ENCODE results near the gene ZNF385C.
A peak's percentile ranks its signal among the peaks of the same experiment; 100 is the strongest.

Gene ZNF385C

GRCh38 chr17:42101513-42102292 is 3.4 kb upstream of the ZNF385C start:
- POLR2A ChIA-PET (ENCODE audit: low non-redundant PET), result no interaction called here
- TF ChIP-seq CTCF (conservative IDR thresholded peaks at IDR 0.05; ENCODE audit: low read depth), result peak; percentile 71
- peak; percentile 61 for DNase-seq (ENCODE audit: low spot score)
- CTCF ChIA-PET, result interaction anchor here (0.5 to 1.2 kb wide), 17 partner anchors 9 to 591 kb away, joined by 3 to 6 read pairs (median 3); partner anchors contain the start of gene DHX58
- H3K27ac ChIP-seq, result no peak overlapping the region

GRCh38 chr17:42098730-42099399 is 592 bp upstream of the ZNF385C start:
- ChIA-PET CTCF (interaction anchor here (0.6 to 1.2 kb wide), 5 partner anchors 15 to 68 kb away, joined by 3 read pairs; no protein-coding TSS in a partner anchor), POLR2A (ENCODE audit: low non-redundant PET) (interaction anchor here (0.9 kb wide), 1 partner anchor 133 kb away, joined by 4 read pairs; no protein-coding TSS in a partner anchor)

GRCh38 chr17:42096360-42097111 is 1.7 kb downstream of the ZNF385C start:
- POLR2A ChIA-PET (ENCODE audit: low non-redundant PET), result no interaction called here
- no peak overlapping the region for H3K27ac ChIP-seq
- CTCF ChIA-PET, result interaction anchor here (0.5 kb wide), 1 partner anchor 527 kb away, joined by 4 read pairs; no protein-coding TSS in a partner anchor
- no peak for DNase-seq (ENCODE audit: low spot score)
- no peak for TF ChIP-seq CTCF (conservative IDR thresholded peaks at IDR 0.05; ENCODE audit: low read depth)

More at GRCh38 chr17:42098730-42099399, 592 bp upstream of the ZNF385C start:
- DNase-seq (ENCODE audit: low spot score), result no peak
- no peak overlapping the region for H3K27ac ChIP-seq
- TF ChIP-seq CTCF (conservative IDR thresholded peaks at IDR 0.05; ENCODE audit: low read depth), result no peak

GRCh38 chr17:42094375-42095069 is 3.8 kb downstream of the ZNF385C start:
- ChIA-PET CTCF (no interaction called here), POLR2A (ENCODE audit: low non-redundant PET) (interaction anchor here (0.7 kb wide), 1 partner anchor 12 kb away, joined by 5 read pairs; no protein-coding TSS in a partner anchor)
- no peak for TF ChIP-seq CTCF (conservative IDR thresholded peaks at IDR 0.05; ENCODE audit: low read depth)
- DNase-seq (ENCODE audit: low spot score), result no peak
- H3K27ac ChIP-seq, result no peak overlapping the region

GRCh38 chr17:42092939-42093338 is 5.3 kb downstream of the ZNF385C start:
- no peak for TF ChIP-seq CTCF (conservative IDR thresholded peaks at IDR 0.05; ENCODE audit: low read depth)
- no peak overlapping the region for H3K27ac ChIP-seq
- no peak for DNase-seq (ENCODE audit: low spot score)
- ChIA-PET CTCF (interaction anchor here (0.7 to 1.1 kb wide), 2 partner anchors 73 to 111 kb away, joined by 4 to 5 read pairs; partner anchors contain the start of gene NKIRAS2), POLR2A (ENCODE audit: low non-redundant PET) (interaction anchor here (0.6 kb wide), 1 partner anchor 27 kb away, joined by 3 read pairs; no protein-coding TSS in a partner anchor)
